ENCODE results near the gene GRK2. TPM values are rescaled to one million over a fixed set of nuclear protein-coding genes. Genes with fewer than 3 reads are reported as not detected.
A peak's percentile ranks its signal among the peaks of the same experiment; 100 is the strongest.
"Not testable (repeated sequence)": the region's sequence is repeated elsewhere in the genome, so short reads cannot be mapped to it uniquely, and the experiment has no call there.

GRK2 gene
- total RNA-seq, 1 experiment from 2014 or later: 92.6 TPM

DNA sequence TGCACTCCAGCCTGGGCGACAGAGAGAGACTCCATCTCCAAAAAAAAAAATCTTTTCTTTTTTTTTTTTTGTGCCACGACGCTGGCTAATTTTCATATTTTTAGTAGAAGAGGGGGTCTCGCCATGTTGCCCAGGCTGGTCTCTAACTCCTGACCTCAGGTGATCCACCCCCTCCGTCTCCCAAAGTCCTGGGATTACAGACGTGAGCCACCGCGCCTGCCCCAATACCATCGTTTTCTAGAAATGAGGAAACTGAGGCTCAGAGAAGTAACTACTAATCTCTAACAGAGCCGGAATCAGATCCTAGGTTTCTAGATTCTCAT is 50.6 kb downstream of the GRK2 start:
- ChIA-PET CTCF (interaction anchor here (0.6 to 2.0 kb wide), 19 partner anchors 34 to 304 kb away, joined by 3 to 76 read pairs (median 4); partner anchors contain the start of genes GRK2, KDM2A and PPP1CA), POLR2A (ENCODE audit: low non-redundant PET) (interaction anchor here (0.6 kb wide), 1 partner anchor 64 kb away, joined by 6 read pairs; no protein-coding TSS in a partner anchor)
- TF ChIP-seq CTCF (conservative IDR thresholded peaks at IDR 0.05; ENCODE audit: low read depth, low read length) (no peak), EZH2 (IDR thresholded peaks at IDR 0.05; ENCODE audit: borderline replicate concordance, low read depth, low read length, poor library complexity, severe bottlenecking) (no peak)
- Histone ChIP-seq H3K27ac (ENCODE audit: low read depth, low read length, poor library complexity, severe bottlenecking) (peak overlapping the region; percentile 76), H3K9me3 (ENCODE audit: low read depth, low read length, poor library complexity, severe bottlenecking) (no peaks in the 10 kb centered on the region), H3K27me3 (replicated peaks; ENCODE audit: insufficient read depth, low read depth, low read length, poor library complexity) (no peaks in the 10 kb centered on the region), H3K4me3 (ENCODE audit: low read depth, low read length, poor library complexity, severe bottlenecking) (peak overlapping the region; percentile 72), H3K4me1 (ENCODE audit: insufficient read depth, low read length, poor library complexity, severe bottlenecking) (no peaks in the 10 kb centered on the region), H3K36me3 (ENCODE audit: insufficient read depth, low read length, poor library complexity, severe bottlenecking) (no peaks in the 10 kb centered on the region)
- intact Hi-C loops (cut with micrococcal nuclease; ENCODE audit: unreplicated experiment): loop anchor here (1.0 to 10.0 kb wide), 4 partner anchors 50 to 262 kb away; partner anchors contain the start of gene RHOD
- no TSS peak for BruUV-seq (replicated peaks)
- DNase-seq (ENCODE audit: low spot score): no peak

DNA sequence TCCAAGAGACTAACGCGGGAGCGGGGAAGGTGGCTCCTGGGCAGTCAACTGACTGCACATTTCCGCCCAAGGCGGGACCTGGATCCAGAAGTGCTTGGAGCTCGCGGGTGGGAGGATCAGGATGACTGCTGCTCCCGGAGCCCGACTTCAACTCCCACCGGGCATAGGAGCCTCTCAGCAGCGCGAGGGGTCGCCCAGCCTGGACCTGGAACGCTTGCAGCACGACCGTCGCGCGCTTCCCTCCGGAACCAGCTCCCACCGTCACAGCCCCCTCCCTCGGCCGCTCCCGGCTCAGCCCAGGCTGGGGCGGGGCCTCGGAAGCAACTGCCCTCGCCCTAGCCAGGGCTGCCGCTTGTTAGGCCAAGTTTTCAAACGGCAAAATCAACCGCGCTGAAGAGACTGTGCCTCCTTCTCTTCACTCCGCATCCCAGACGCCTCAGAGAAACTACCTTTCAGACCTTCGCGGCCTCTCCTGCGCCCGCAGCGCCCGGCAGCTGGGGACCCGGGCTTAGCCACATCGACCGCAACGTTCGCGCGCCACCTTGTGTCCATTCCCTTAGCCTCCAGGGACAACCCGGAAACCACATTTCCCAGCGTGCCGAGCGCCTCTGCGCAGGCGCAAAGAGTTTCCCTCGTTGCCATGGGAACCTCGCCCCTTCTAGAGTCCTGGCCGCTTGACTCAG is 51.1 kb downstream of the GRK2 start:
- no peaks in the 10 kb centered on the region for H3K9me3 ChIP-seq (ENCODE audit: low read depth, low read length, poor library complexity, severe bottlenecking)
- peak; percentile 99 for DNase-seq (ENCODE audit: low spot score)
- TF ChIP-seq EZH2 (IDR thresholded peaks at IDR 0.05; ENCODE audit: borderline replicate concordance, low read depth, low read length, poor library complexity, severe bottlenecking) (no peak), CTCF (conservative IDR thresholded peaks at IDR 0.05; ENCODE audit: low read depth, low read length) (peak; percentile 99)
- ChIA-PET CTCF (interaction anchor here (0.6 to 2.0 kb wide), 19 partner anchors 28 to 264 kb away, joined by 3 to 76 read pairs (median 4); partner anchors contain the start of genes ANKRD13D, GRK2, KDM2A and PPP1CA), POLR2A (ENCODE audit: low non-redundant PET) (interaction anchor here (0.6 kb wide), 1 partner anchor 64 kb away, joined by 6 read pairs; no protein-coding TSS in a partner anchor)
- peak overlapping the region; percentile 72 for H3K4me3 ChIP-seq (ENCODE audit: low read depth, low read length, poor library complexity, severe bottlenecking)
- H3K36me3 ChIP-seq (ENCODE audit: insufficient read depth, low read length, poor library complexity, severe bottlenecking): no peaks in the 10 kb centered on the region
- peak overlapping the region; percentile 76 for H3K27ac ChIP-seq (ENCODE audit: low read depth, low read length, poor library complexity, severe bottlenecking)
- BruUV-seq (replicated peaks): no TSS peak
- intact Hi-C loops (cut with micrococcal nuclease; ENCODE audit: unreplicated experiment): loop anchor here (1.0 to 10.0 kb wide), 4 partner anchors 50 to 263 kb away; partner anchors contain the start of gene RHOD
- H3K4me1 ChIP-seq (ENCODE audit: insufficient read depth, low read length, poor library complexity, severe bottlenecking): no peaks in the 10 kb centered on the region
- no peaks in the 10 kb centered on the region for H3K27me3 ChIP-seq (replicated peaks; ENCODE audit: insufficient read depth, low read depth, low read length, poor library complexity)

GRCh38 chr11:67317888-67318555 is 51.7 kb downstream of the GRK2 start:
- H3K4me1 ChIP-seq (ENCODE audit: insufficient read depth, low read length, poor library complexity, severe bottlenecking): no peaks in the 10 kb centered on the region
- H3K27ac ChIP-seq (ENCODE audit: low read depth, low read length, poor library complexity, severe bottlenecking): peak overlapping the region; percentile 76
- TF ChIP-seq EZH2 (IDR thresholded peaks at IDR 0.05; ENCODE audit: borderline replicate concordance, low read depth, low read length, poor library complexity, severe bottlenecking) (no peak), CTCF (conservative IDR thresholded peaks at IDR 0.05; ENCODE audit: low read depth, low read length) (no peak)
- H3K27me3 ChIP-seq (replicated peaks; ENCODE audit: insufficient read depth, low read depth, low read length, poor library complexity): no peaks in the 10 kb centered on the region
- no peaks in the 10 kb centered on the region for H3K36me3 ChIP-seq (ENCODE audit: insufficient read depth, low read length, poor library complexity, severe bottlenecking)
- intact Hi-C loops (cut with micrococcal nuclease; ENCODE audit: unreplicated experiment): loop anchor here (1.0 to 10.0 kb wide), 4 partner anchors 51 to 263 kb away; partner anchors contain the start of gene RHOD
- DNase-seq (ENCODE audit: low spot score): no peak
- H3K9me3 ChIP-seq (ENCODE audit: low read depth, low read length, poor library complexity, severe bottlenecking): no peaks in the 10 kb centered on the region
- TSS peak; percentile 34 for BruUV-seq (replicated peaks)
- CTCF ChIA-PET: interaction anchor here (0.6 to 2.0 kb wide), 15 partner anchors 28 to 265 kb away, joined by 3 to 76 read pairs (median 4); partner anchors contain the start of genes ANKRD13D, GRK2, KDM2A and PPP1CA
- H3K4me3 ChIP-seq (ENCODE audit: low read depth, low read length, poor library complexity, severe bottlenecking): peak overlapping the region; percentile 72
- POLR2A ChIA-PET (ENCODE audit: low non-redundant PET): no interaction called here

GRCh38 chr11:67318876-67319275 is 52.6 kb downstream of the GRK2 start:
- H3K27ac ChIP-seq (ENCODE audit: low read depth, low read length, poor library complexity, severe bottlenecking); H3K9me3 ChIP-seq (ENCODE audit: low read depth, low read length, poor library complexity, severe bottlenecking); CTCF ChIA-PET; POLR2A ChIA-PET (ENCODE audit: low non-redundant PET); H3K27me3 ChIP-seq (replicated peaks; ENCODE audit: insufficient read depth, low read depth, low read length, poor library complexity); H3K36me3 ChIP-seq (ENCODE audit: insufficient read depth, low read length, poor library complexity, severe bottlenecking); DNase-seq (ENCODE audit: low spot score); BruUV-seq (replicated peaks); H3K4me1 ChIP-seq (ENCODE audit: insufficient read depth, low read length, poor library complexity, severe bottlenecking): not testable (repeated sequence)
- peak overlapping the region; percentile 72 for H3K4me3 ChIP-seq (ENCODE audit: low read depth, low read length, poor library complexity, severe bottlenecking)
- intact Hi-C loops (cut with micrococcal nuclease; ENCODE audit: unreplicated experiment): loop anchor here (5.0 to 10.0 kb wide), 2 partner anchors 237 to 264 kb away; partner anchors contain the start of gene RHOD

Data from A673 (cell line).